DOHH2 (cell line): ENCODE data around the gene OR2A12.
"Not testable (repeated sequence)": the region's sequence is repeated elsewhere in the genome, so short reads cannot be mapped to it uniquely, and the experiment has no call there.

Source experiments
- EZH2phosphoT487 ChIP-seq: fragments of 200-600 bp; sonication (generic); IDR thresholded peaks from 2 replicates; pipeline ENCODE4 v1.6.1; 2017; ENCODE audit warnings: borderline replicate concordance, mild to moderate bottlenecking, antibody characterized with exemption, low read length, moderate library complexity, mixed read lengths
- TF ChIP-seq, protein P1 (sequence below): fragments of 200-600 bp; sonication (generic); IDR thresholded peaks from one replicate; pipeline ENCODE4 v1.5.1; 2014; ENCODE audit warnings: antibody characterized with exemption, mild to moderate bottlenecking, low read depth, low read length; ENCODE audit not compliant: poor library complexity, severe bottlenecking

GRCh38 chr7:144129601-144130000 is 43.5 kb downstream of the OR2A12 start:
- TF ChIP-seq, protein P1, sequence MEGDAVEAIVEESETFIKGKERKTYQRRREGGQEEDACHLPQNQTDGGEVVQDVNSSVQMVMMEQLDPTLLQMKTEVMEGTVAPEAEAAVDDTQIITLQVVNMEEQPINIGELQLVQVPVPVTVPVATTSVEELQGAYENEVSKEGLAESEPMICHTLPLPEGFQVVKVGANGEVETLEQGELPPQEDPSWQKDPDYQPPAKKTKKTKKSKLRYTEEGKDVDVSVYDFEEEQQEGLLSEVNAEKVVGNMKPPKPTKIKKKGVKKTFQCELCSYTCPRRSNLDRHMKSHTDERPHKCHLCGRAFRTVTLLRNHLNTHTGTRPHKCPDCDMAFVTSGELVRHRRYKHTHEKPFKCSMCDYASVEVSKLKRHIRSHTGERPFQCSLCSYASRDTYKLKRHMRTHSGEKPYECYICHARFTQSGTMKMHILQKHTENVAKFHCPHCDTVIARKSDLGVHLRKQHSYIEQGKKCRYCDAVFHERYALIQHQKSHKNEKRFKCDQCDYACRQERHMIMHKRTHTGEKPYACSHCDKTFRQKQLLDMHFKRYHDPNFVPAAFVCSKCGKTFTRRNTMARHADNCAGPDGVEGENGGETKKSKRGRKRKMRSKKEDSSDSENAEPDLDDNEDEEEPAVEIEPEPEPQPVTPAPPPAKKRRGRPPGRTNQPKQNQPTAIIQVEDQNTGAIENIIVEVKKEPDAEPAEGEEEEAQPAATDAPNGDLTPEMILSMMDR = not testable (repeated sequence)
- not testable (repeated sequence) for TF ChIP-seq EZH2phosphoT487
